Astrocyte (in vitro differentiated cells and primary cell): ENCODE results near the gene SSBP2. TPM values are rescaled to one million over a fixed set of nuclear protein-coding genes. Genes with fewer than 3 reads are reported as not detected.

Source experiments
- DNase-seq: peaks from one replicate; pipeline ENCODE4 v3.0.0-alpha.2; 2010; ENCODE audit warnings: low read depth
- FAIRE-seq: peaks from 2 replicates; lab custom pipeline; 2011; peaks lifted over from hg19 to GRCh38; lab: Jason Lieb, UNC
- H2AFZ ChIP-seq: 2 replicates; pipeline ENCODE4 v1.6.0; 2012; ENCODE audit warnings: low read depth, low read length, inconsistent platforms
- H3K27ac ChIP-seq: 2 replicates; pipeline ENCODE4 v1.5.1; 2011; ENCODE audit warnings: low read depth, low read length, inconsistent platforms
- H3K27me3 ChIP-seq: 2 replicates; pipeline ENCODE4 v1.6.0; 2011; ENCODE audit warnings: low read length, inconsistent platforms; ENCODE audit not compliant: insufficient read depth
- H3K36me3 ChIP-seq: 2 replicates; pipeline ENCODE4 v1.5.1; 2011; ENCODE audit warnings: low read length, inconsistent platforms; ENCODE audit not compliant: insufficient read depth
- H3K4me1 ChIP-seq: 2 replicates; pipeline ENCODE4 v1.5.1; 2011; ENCODE audit warnings: low read length, inconsistent platforms; ENCODE audit not compliant: insufficient read depth
- H3K4me2 ChIP-seq: 2 replicates; pipeline ENCODE4 v1.6.0; 2012; ENCODE audit warnings: low read length, inconsistent platforms
- H3K4me3 ChIP-seq: 2 replicates; pipeline ENCODE4 v1.5.1; 2011; ENCODE audit warnings: low read depth, mild to moderate bottlenecking, low read length, inconsistent platforms; ENCODE audit not compliant: insufficient read depth
- H3K79me2 ChIP-seq: 2 replicates; pipeline ENCODE4 v1.6.0; 2012; ENCODE audit warnings: mild to moderate bottlenecking, low read length, inconsistent platforms; ENCODE audit not compliant: insufficient read depth
- H3K9ac ChIP-seq: 2 replicates; pipeline ENCODE4 v1.6.0; 2012; ENCODE audit warnings: mild to moderate bottlenecking, low read length, inconsistent platforms
- H3K9me3 ChIP-seq: 2 replicates; pipeline ENCODE4 v1.5.1; 2012; ENCODE audit warnings: low read depth, mild to moderate bottlenecking, low read length, inconsistent platforms; ENCODE audit not compliant: insufficient read depth
- H4K20me1 ChIP-seq: 2 replicates; pipeline ENCODE4 v1.6.0; 2012; ENCODE audit warnings: low read length, inconsistent platforms; ENCODE audit not compliant: insufficient read depth
- H3K27ac Mint-ChIP-seq: one replicate; pipeline ENCODE4 v1.8.0; 2021; ENCODE audit warnings: mild to moderate bottlenecking, mixed read lengths; ENCODE audit not compliant: unreplicated experiment
- H3K27me3 Mint-ChIP-seq: one replicate; pipeline ENCODE4 v1.8.0; 2021; ENCODE audit warnings: low read depth, mixed read lengths; ENCODE audit not compliant: unreplicated experiment
- H3K36me3 Mint-ChIP-seq: one replicate; pipeline ENCODE4 v1.8.0; 2021; ENCODE audit warnings: low read depth, mixed read lengths; ENCODE audit not compliant: unreplicated experiment
- H3K4me1 Mint-ChIP-seq: one replicate; pipeline ENCODE4 v1.8.0; 2021; ENCODE audit warnings: low read depth, mixed read lengths; ENCODE audit not compliant: unreplicated experiment
- H3K4me3 Mint-ChIP-seq: one replicate; pipeline ENCODE4 v1.8.0; 2021; ENCODE audit warnings: mild to moderate bottlenecking, moderate library complexity, mixed read lengths; ENCODE audit not compliant: unreplicated experiment
- H3K9me3 Mint-ChIP-seq: one replicate; pipeline ENCODE4 v1.8.0; 2021; ENCODE audit warnings: mild to moderate bottlenecking, mixed read lengths; ENCODE audit not compliant: unreplicated experiment
- EZH2 ChIP-seq: IDR thresholded peaks from 2 replicates; pipeline ENCODE4 v1.6.1; 2012; ENCODE audit warnings: mild to moderate bottlenecking, low read length, inconsistent platforms; ENCODE audit not compliant: insufficient read depth
- total RNA-seq: library from RNA; stranded (reverse); gene quantifications from 2 replicates; pipeline ENCODE4 v1.2.1, GENCODE V29; 2021
- TF ChIP-seq, protein P1 (sequence below): IDR thresholded peaks from 2 replicates; pipeline ENCODE4 v1.5.1; 2011; ENCODE audit warnings: low read depth, mild to moderate bottlenecking, inconsistent platforms, low read length, moderate library complexity; ENCODE audit not compliant: insufficient read depth

The SSBP2 gene
- total RNA-seq, 1 donor from 2014 or later: 59.8 TPM

DNA sequence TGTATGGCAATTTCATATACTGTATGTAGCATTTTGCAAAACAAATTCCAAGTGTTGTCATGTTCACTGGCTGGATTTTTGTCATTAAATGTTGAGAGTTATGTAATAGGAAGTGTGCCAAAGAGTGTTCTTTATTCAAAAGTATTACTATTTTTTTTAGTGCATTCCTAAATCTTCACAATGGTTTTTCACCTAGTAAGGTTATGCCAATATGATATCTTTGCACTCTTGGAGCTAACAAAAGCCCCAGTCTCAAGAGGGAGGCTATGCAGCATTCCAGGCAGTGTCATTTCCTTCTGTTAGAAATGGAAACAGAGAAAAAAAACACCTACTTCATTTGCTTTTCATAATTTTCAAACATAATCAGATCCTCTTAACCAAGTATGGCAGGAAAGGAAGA, 5.1 kb upstream of the SSBP2 start:
- peaks cover 37% of the 10 kb centered on the region for H3K4me1 Mint-ChIP-seq
- H3K27ac ChIP-seq: peak overlapping the region; percentile 55

DNA sequence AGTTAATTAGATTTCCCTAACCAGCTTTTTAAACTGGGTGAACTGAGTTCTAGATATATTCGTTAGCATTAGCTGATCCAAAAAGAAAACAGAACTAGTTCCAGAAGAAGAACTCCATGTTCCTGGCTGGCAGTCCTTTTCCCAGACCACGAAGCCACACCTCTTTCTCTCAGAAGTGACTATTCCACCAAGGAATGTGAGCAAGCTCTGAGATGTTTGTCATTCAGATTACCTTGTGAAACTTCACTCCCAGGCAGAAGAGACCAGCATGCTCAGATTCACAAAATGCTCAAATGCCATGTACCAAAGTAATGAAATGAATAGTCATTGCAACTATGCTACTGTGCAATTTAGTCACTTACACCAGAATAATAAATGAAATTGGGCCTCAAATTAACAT, 4.4 kb upstream of the SSBP2 start:
- Mint-ChIP-seq H3K4me3 (peak overlapping the region; percentile 57), H3K9me3 (no peaks in the 10 kb centered on the region), H3K27ac (peak overlapping the region; percentile 93), H3K4me1 (peaks cover 32% of the 10 kb centered on the region), H3K36me3 (no peaks in the 10 kb centered on the region), H3K27me3 (no peaks in the 10 kb centered on the region)
- Histone ChIP-seq H3K4me3 (no peak overlapping the region), H3K79me2 (no peaks in the 10 kb centered on the region), H3K27ac (peak overlapping the region; percentile 55), H3K9me3 (no peaks in the 10 kb centered on the region), H4K20me1 (no peaks in the 10 kb centered on the region), H3K36me3 (no peaks in the 10 kb centered on the region), H3K4me1 (peaks cover 17% of the 10 kb centered on the region), H3K27me3 (no peaks in the 10 kb centered on the region), H3K4me2 (peak overlapping the region; percentile 69), H3K9ac (no peak overlapping the region), H2AFZ (no peak overlapping the region)
- FAIRE-seq: peak; percentile 96
- no peak for TF ChIP-seq EZH2
- TF ChIP-seq, protein P1, sequence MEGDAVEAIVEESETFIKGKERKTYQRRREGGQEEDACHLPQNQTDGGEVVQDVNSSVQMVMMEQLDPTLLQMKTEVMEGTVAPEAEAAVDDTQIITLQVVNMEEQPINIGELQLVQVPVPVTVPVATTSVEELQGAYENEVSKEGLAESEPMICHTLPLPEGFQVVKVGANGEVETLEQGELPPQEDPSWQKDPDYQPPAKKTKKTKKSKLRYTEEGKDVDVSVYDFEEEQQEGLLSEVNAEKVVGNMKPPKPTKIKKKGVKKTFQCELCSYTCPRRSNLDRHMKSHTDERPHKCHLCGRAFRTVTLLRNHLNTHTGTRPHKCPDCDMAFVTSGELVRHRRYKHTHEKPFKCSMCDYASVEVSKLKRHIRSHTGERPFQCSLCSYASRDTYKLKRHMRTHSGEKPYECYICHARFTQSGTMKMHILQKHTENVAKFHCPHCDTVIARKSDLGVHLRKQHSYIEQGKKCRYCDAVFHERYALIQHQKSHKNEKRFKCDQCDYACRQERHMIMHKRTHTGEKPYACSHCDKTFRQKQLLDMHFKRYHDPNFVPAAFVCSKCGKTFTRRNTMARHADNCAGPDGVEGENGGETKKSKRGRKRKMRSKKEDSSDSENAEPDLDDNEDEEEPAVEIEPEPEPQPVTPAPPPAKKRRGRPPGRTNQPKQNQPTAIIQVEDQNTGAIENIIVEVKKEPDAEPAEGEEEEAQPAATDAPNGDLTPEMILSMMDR: no peak
- DNase-seq: peak; percentile 93

More for the DNA sequence above, 5.1 kb upstream of the SSBP2 start:
- no peaks in the 10 kb centered on the region for H3K36me3 Mint-ChIP-seq
- H3K9me3 Mint-ChIP-seq: no peaks in the 10 kb centered on the region
- Histone ChIP-seq H3K27me3 (no peaks in the 10 kb centered on the region), H3K4me3 (no peak overlapping the region), H4K20me1 (no peaks in the 10 kb centered on the region), H3K4me2 (no peak overlapping the region), H3K9me3 (no peaks in the 10 kb centered on the region), H3K36me3 (no peaks in the 10 kb centered on the region), H3K4me1 (peaks cover 17% of the 10 kb centered on the region), H3K79me2 (no peaks in the 10 kb centered on the region), H3K9ac (no peak overlapping the region), H2AFZ (no peak overlapping the region)
- TF ChIP-seq EZH2: no peak
- TF ChIP-seq, protein P1: no peak
- DNase-seq: no peak
- H3K27me3 Mint-ChIP-seq: no peaks in the 10 kb centered on the region
- H3K4me3 Mint-ChIP-seq: no peak overlapping the region
- FAIRE-seq: no peak
- peak overlapping the region; percentile 93 for H3K27ac Mint-ChIP-seq

DNA sequence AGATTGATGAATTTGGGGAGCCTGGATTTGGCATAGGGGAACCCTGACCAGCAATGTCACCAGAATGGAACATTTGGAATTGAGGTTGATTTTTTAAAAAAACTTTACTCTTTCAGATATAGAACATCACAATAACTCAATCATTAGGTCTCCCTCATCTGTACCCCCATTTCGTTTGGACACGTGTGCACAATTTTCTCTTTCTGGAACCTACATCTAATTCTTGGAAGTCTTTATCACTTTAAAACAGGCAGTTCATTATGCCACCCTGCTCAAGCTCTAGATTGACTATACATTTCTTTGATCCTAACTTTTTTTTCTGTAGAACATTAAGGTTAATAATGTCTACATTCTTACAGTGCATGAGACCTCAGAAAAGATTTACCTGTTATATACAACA, 3.7 kb upstream of the SSBP2 start:
- H3K9me3 ChIP-seq: no peaks in the 10 kb centered on the region
- peak overlapping the region; percentile 55 for H3K27ac ChIP-seq
- DNase-seq (no peak), FAIRE-seq (no peak)
- peaks cover 32% of the 10 kb centered on the region for H3K4me1 Mint-ChIP-seq
- no peak overlapping the region for H3K4me3 Mint-ChIP-seq
- no peak overlapping the region for H3K4me2 ChIP-seq
- peak overlapping the region; percentile 16 for H3K27ac Mint-ChIP-seq
- no peaks in the 10 kb centered on the region for H4K20me1 ChIP-seq
- H3K27me3 ChIP-seq: no peaks in the 10 kb centered on the region
- TF ChIP-seq, protein P1: no peak
- TF ChIP-seq EZH2: no peak
- no peaks in the 10 kb centered on the region for H3K79me2 ChIP-seq
- peaks cover 17% of the 10 kb centered on the region for H3K4me1 ChIP-seq
- H3K36me3 Mint-ChIP-seq: no peaks in the 10 kb centered on the region
- no peak overlapping the region for H3K4me3 ChIP-seq
- no peak overlapping the region for H2AFZ ChIP-seq
- H3K36me3 ChIP-seq: no peaks in the 10 kb centered on the region
- H3K9me3 Mint-ChIP-seq: no peaks in the 10 kb centered on the region
- H3K9ac ChIP-seq: no peak overlapping the region
- no peaks in the 10 kb centered on the region for H3K27me3 Mint-ChIP-seq
